ENCODE data around the gene TAAR5.
"Not testable (repeated sequence)": the region's sequence is repeated elsewhere in the genome, so short reads cannot be mapped to it uniquely, and the experiment has no call there.

TAAR5 gene

GRCh38 chr6:132589454-132589853, at the start of gene TAAR5:
TAAR5 (minus strand) TSS chr6:132589741; CDS start chr6:132589686, 55 bp downstream.
- H3K27me3 ChIP-seq (ENCODE audit: control insufficient read depth, insufficient read depth, low read length) = no peaks in the 10 kb centered on the region
- H3K36me3 ChIP-seq (ENCODE audit: control insufficient read depth, insufficient read depth, low read length) = no peaks in the 10 kb centered on the region
- no peak within 1 kb of the TSS for H3K9ac ChIP-seq (ENCODE audit: low read length)
- no peaks in the 10 kb centered on the region for H3K4me1 ChIP-seq (ENCODE audit: control insufficient read depth, insufficient read depth, low read length)
- no peak within 1 kb of the TSS for H3K4me3 ChIP-seq (ENCODE audit: low read length)
- H3K27ac ChIP-seq (ENCODE audit: low read depth, low read length) = no peak within 1 kb of the TSS

- not testable (repeated sequence) for H3K27ac ChIP-seq (ENCODE audit: low read depth, low read length); H3K4me3 ChIP-seq (ENCODE audit: low read length); H3K4me1 ChIP-seq (ENCODE audit: control insufficient read depth, insufficient read depth, low read length); H3K9ac ChIP-seq (ENCODE audit: low read length); H3K27me3 ChIP-seq (ENCODE audit: control insufficient read depth, insufficient read depth, low read length); H3K36me3 ChIP-seq (ENCODE audit: control insufficient read depth, insufficient read depth, low read length)
These were observed 47.6 kb upstream of the TAAR5 start for GRCh38 chr6:132637135-132637534.

GRCh38 chr6:132635906-132636305, 46.4 kb upstream of the TAAR5 start:
- H3K4me1 ChIP-seq (ENCODE audit: control insufficient read depth, insufficient read depth, low read length); H3K27ac ChIP-seq (ENCODE audit: low read depth, low read length); H3K9ac ChIP-seq (ENCODE audit: low read length); H3K36me3 ChIP-seq (ENCODE audit: control insufficient read depth, insufficient read depth, low read length); H3K27me3 ChIP-seq (ENCODE audit: control insufficient read depth, insufficient read depth, low read length); H3K4me3 ChIP-seq (ENCODE audit: low read length): not testable (repeated sequence)

- H3K4me1 ChIP-seq (ENCODE audit: control insufficient read depth, insufficient read depth, low read length); H3K27me3 ChIP-seq (ENCODE audit: control insufficient read depth, insufficient read depth, low read length); H3K4me3 ChIP-seq (ENCODE audit: low read length); H3K36me3 ChIP-seq (ENCODE audit: control insufficient read depth, insufficient read depth, low read length); H3K27ac ChIP-seq (ENCODE audit: low read depth, low read length); H3K9ac ChIP-seq (ENCODE audit: low read length): not testable (repeated sequence)
These were observed 45.7 kb upstream of the TAAR5 start for GRCh38 chr6:132635288-132635687.

- H3K27me3 ChIP-seq (ENCODE audit: control insufficient read depth, insufficient read depth, low read length) = no peaks in the 10 kb centered on the region
- H3K4me1 ChIP-seq (ENCODE audit: control insufficient read depth, insufficient read depth, low read length) = no peaks in the 10 kb centered on the region
- no peak overlapping the region for H3K9ac ChIP-seq (ENCODE audit: low read length)
- H3K36me3 ChIP-seq (ENCODE audit: control insufficient read depth, insufficient read depth, low read length) = no peaks in the 10 kb centered on the region
- no peak overlapping the region for H3K4me3 ChIP-seq (ENCODE audit: low read length)
- no peak overlapping the region for H3K27ac ChIP-seq (ENCODE audit: low read depth, low read length)
These were observed 45.3 kb upstream of the TAAR5 start for GRCh38 chr6:132634796-132635195.

- no peak overlapping the region for H3K4me3 ChIP-seq (ENCODE audit: low read length)
These were observed 43.8 kb upstream of the TAAR5 start for GRCh38 chr6:132633362-132633761.

GRCh38 chr6:132624175-132624574, 34.6 kb upstream of the TAAR5 start, which contains the start of gene TAAR2:
TAAR2 (minus strand) TSS chr6:132624275; CDS start chr6:132624275, 0 bp downstream.
- Histone ChIP-seq H3K27ac (ENCODE audit: low read depth, low read length) (no peak within 1 kb of the TSS), H3K27me3 (ENCODE audit: control insufficient read depth, insufficient read depth, low read length) (no peaks in the 10 kb centered on the region), H3K4me1 (ENCODE audit: control insufficient read depth, insufficient read depth, low read length) (no peaks in the 10 kb centered on the region), H3K36me3 (ENCODE audit: control insufficient read depth, insufficient read depth, low read length) (no peaks in the 10 kb centered on the region), H3K4me3 (ENCODE audit: low read length) (no peak within 1 kb of the TSS), H3K9ac (ENCODE audit: low read length) (no peak within 1 kb of the TSS)

More at GRCh38 chr6:132633362-132633761, 43.8 kb upstream of the TAAR5 start:
- no peaks in the 10 kb centered on the region for H3K27me3 ChIP-seq (ENCODE audit: control insufficient read depth, insufficient read depth, low read length)
- no peaks in the 10 kb centered on the region for H3K4me1 ChIP-seq (ENCODE audit: control insufficient read depth, insufficient read depth, low read length)
- no peaks in the 10 kb centered on the region for H3K36me3 ChIP-seq (ENCODE audit: control insufficient read depth, insufficient read depth, low read length)
- H3K9ac ChIP-seq (ENCODE audit: low read length) = no peak overlapping the region
- H3K27ac ChIP-seq (ENCODE audit: low read depth, low read length) = no peak overlapping the region

- Histone ChIP-seq H3K27ac (ENCODE audit: low read depth, low read length) (no peak overlapping the region), H3K4me1 (ENCODE audit: control insufficient read depth, insufficient read depth, low read length) (no peaks in the 10 kb centered on the region), H3K36me3 (ENCODE audit: control insufficient read depth, insufficient read depth, low read length) (no peaks in the 10 kb centered on the region), H3K9ac (ENCODE audit: low read length) (no peak overlapping the region), H3K27me3 (ENCODE audit: control insufficient read depth, insufficient read depth, low read length) (no peaks in the 10 kb centered on the region), H3K4me3 (ENCODE audit: low read length) (no peak overlapping the region)
These were observed 33.7 kb upstream of the TAAR5 start for GRCh38 chr6:132623106-132623845.

- Histone ChIP-seq H3K4me3 (ENCODE audit: low read length) (no peak overlapping the region), H3K27ac (ENCODE audit: low read depth, low read length) (no peak overlapping the region), H3K27me3 (ENCODE audit: control insufficient read depth, insufficient read depth, low read length) (no peaks in the 10 kb centered on the region), H3K9ac (ENCODE audit: low read length) (no peak overlapping the region), H3K4me1 (ENCODE audit: control insufficient read depth, insufficient read depth, low read length) (no peaks in the 10 kb centered on the region), H3K36me3 (ENCODE audit: control insufficient read depth, insufficient read depth, low read length) (no peaks in the 10 kb centered on the region)
These were observed 27.1 kb upstream of the TAAR5 start for GRCh38 chr6:132616677-132617076.

GRCh38 chr6:132614554-132614953, 25.0 kb upstream of the TAAR5 start:
- H3K27ac ChIP-seq (ENCODE audit: low read depth, low read length) = no peak overlapping the region
- no peaks in the 10 kb centered on the region for H3K36me3 ChIP-seq (ENCODE audit: control insufficient read depth, insufficient read depth, low read length)
- no peak overlapping the region for H3K4me3 ChIP-seq (ENCODE audit: low read length)
- no peaks in the 10 kb centered on the region for H3K4me1 ChIP-seq (ENCODE audit: control insufficient read depth, insufficient read depth, low read length)
- no peaks in the 10 kb centered on the region for H3K27me3 ChIP-seq (ENCODE audit: control insufficient read depth, insufficient read depth, low read length)
- no peak overlapping the region for H3K9ac ChIP-seq (ENCODE audit: low read length)

- Histone ChIP-seq H3K27ac (ENCODE audit: low read depth, low read length) (no peak overlapping the region), H3K4me1 (ENCODE audit: control insufficient read depth, insufficient read depth, low read length) (no peaks in the 10 kb centered on the region), H3K36me3 (ENCODE audit: control insufficient read depth, insufficient read depth, low read length) (no peaks in the 10 kb centered on the region), H3K9ac (ENCODE audit: low read length) (no peak overlapping the region), H3K4me3 (ENCODE audit: low read length) (no peak overlapping the region), H3K27me3 (ENCODE audit: control insufficient read depth, insufficient read depth, low read length) (no peaks in the 10 kb centered on the region)
These were observed 23.0 kb upstream of the TAAR5 start for GRCh38 chr6:132612449-132613108.

GRCh38 chr6:132611616-132612015, 22.1 kb upstream of the TAAR5 start:
- Histone ChIP-seq H3K27ac (ENCODE audit: low read depth, low read length) (no peak overlapping the region), H3K36me3 (ENCODE audit: control insufficient read depth, insufficient read depth, low read length) (no peaks in the 10 kb centered on the region), H3K9ac (ENCODE audit: low read length) (no peak overlapping the region), H3K4me3 (ENCODE audit: low read length) (no peak overlapping the region), H3K27me3 (ENCODE audit: control insufficient read depth, insufficient read depth, low read length) (no peaks in the 10 kb centered on the region), H3K4me1 (ENCODE audit: control insufficient read depth, insufficient read depth, low read length) (no peaks in the 10 kb centered on the region)
